ENCODE results near the gene CDH4. TPM values are rescaled to one million over a fixed set of nuclear protein-coding genes. Genes with fewer than 3 reads are reported as not detected.

The CDH4 gene
- total and polyA plus RNA-seq, 2 of the 4 experiments (the other 2 are of a cell fraction) = 1.6 to 3.5 TPM

GRCh38 chr20:61670274-61670673, 418.2 kb downstream of the CDH4 start:
- ATAC-seq (ENCODE audit: low read depth) = no peak
- Histone ChIP-seq H3K36me3 (ENCODE audit: control insufficient read depth, insufficient read depth, low read length) (no peaks in the 10 kb centered on the region), H3K18ac (ENCODE audit: low read depth, low read length) (no peak overlapping the region), H2BK20ac (ENCODE audit: low read depth, low read length) (no peak overlapping the region), H3K79me1 (ENCODE audit: low read depth in 1 of 2, low read length in 2 of 2) (no peaks in the 10 kb centered on the region), H2AFZ (replicated peaks; ENCODE audit: low read length, poor library complexity) (no peak overlapping the region), H3K9me1 (ENCODE audit: insufficient read depth, low read length) (no peaks in the 10 kb centered on the region), H4K5ac (ENCODE audit: low read depth, low read length) (no peak overlapping the region), H3K14ac (replicated peaks; ENCODE audit: low read depth, low read length) (no peak overlapping the region), H2BK5ac (ENCODE audit: low read depth, low read length, poor library complexity, severe bottlenecking) (no peak overlapping the region), H3K23ac (ENCODE audit: low read depth, low read length) (no peak overlapping the region), H4K91ac (ENCODE audit: insufficient read depth, low read depth, low read length) (no peak overlapping the region), H3K56ac (ENCODE audit: extremely low read depth, insufficient read depth, low read length) (no peak overlapping the region), H3K9me3 (ENCODE audit: control insufficient read depth, insufficient read depth, low read length) (peaks cover 6% of the 10 kb centered on the region; the same call in 1 of the 2 replicates), H4K8ac (ENCODE audit: low read depth in 2 of 2, low read length in 2 of 2) (no peak overlapping the region), H2AK5ac (ENCODE audit: low read depth, low read length) (no peak overlapping the region), H3K4me1 (ENCODE audit: control insufficient read depth, insufficient read depth, low read length) (no peaks in the 10 kb centered on the region), H2BK15ac (ENCODE audit: low read depth, low read length) (no peak overlapping the region), H2BK120ac (ENCODE audit: low read depth, low read length) (no peak overlapping the region), H3K27me3 (ENCODE audit: control insufficient read depth, insufficient read depth, low read length) (no peaks in the 10 kb centered on the region; the same call in 1 of the 2 replicates), H3K27ac (ENCODE audit: insufficient read depth, low read length) (no peak overlapping the region), H3K4me3 (ENCODE audit: insufficient read depth, low read depth, low read length) (no peak overlapping the region), H3K4me2 (ENCODE audit: low read depth, low read length) (no peak overlapping the region), H3K4ac (ENCODE audit: low read depth, low read length) (no peak overlapping the region), H3K9ac (ENCODE audit: low read depth, low read length) (no peak overlapping the region), H2AK9ac (replicated peaks; ENCODE audit: low read depth, low read length, poor library complexity) (no peak overlapping the region), H4K20me1 (ENCODE audit: insufficient read depth, low read length) (no peaks in the 10 kb centered on the region)
- TF ChIP-seq RCOR1 (IDR thresholded peaks at IDR 0.05; ENCODE audit: insufficient replicate concordance, low read length) = no peak
- no peak for TF ChIP-seq SMC3 (IDR thresholded peaks at IDR 0.05; ENCODE audit: low read depth, low read length)
- TF ChIP-seq CEBPB (IDR thresholded peaks at IDR 0.05; ENCODE audit: low read depth, low read length) = no peak
- TF ChIP-seq USF2 (IDR thresholded peaks at IDR 0.05; ENCODE audit: low read depth, low read length) = no peak
- TF ChIP-seq FOS (IDR thresholded peaks at IDR 0.05; ENCODE audit: low read depth, low read length) = no peak
- no peak for TF ChIP-seq CHD1 (IDR thresholded peaks at IDR 0.05; ENCODE audit: low read depth, low read length)
- no peak for TF ChIP-seq CTCF (conservative IDR thresholded peaks at IDR 0.05; ENCODE audit: low read depth, low read length)
- TF ChIP-seq MXI1 (IDR thresholded peaks at IDR 0.05; ENCODE audit: borderline replicate concordance, low read depth, low read length) = no peak
- TF ChIP-seq MAFK (IDR thresholded peaks at IDR 0.05; ENCODE audit: low read depth, low read length) = no peak
- no peak for TF ChIP-seq POLR2A (IDR thresholded peaks at IDR 0.05; ENCODE audit: low read depth, low read length)
- TF ChIP-seq ELK1 (IDR thresholded peaks at IDR 0.05; ENCODE audit: borderline replicate concordance, low read depth, low read length) = no peak
- no peak for TF ChIP-seq MAZ (IDR thresholded peaks at IDR 0.05; ENCODE audit: borderline replicate concordance, low read depth, low read length)
- TF ChIP-seq RFX5 (IDR thresholded peaks at IDR 0.05; ENCODE audit: low read depth, low read length) = no peak
- TF ChIP-seq RAD21 (IDR thresholded peaks at IDR 0.05; ENCODE audit: low read length) = no peak
- intact Hi-C loops (cut with micrococcal nuclease) (no loop called here), dilution Hi-C loops (cut with HindIII; ENCODE audit: low sequenced_read_pairs, unreplicated experiment) (no loop called here), in situ Hi-C loops (cut with MboI; ENCODE audit: low sequenced_read_pairs) (no loop called here)
- 80% methylated on average over 1 of the region's 3 CpGs; no CpG with 5 or more reads in 1 of the 2 experiments for WGBS, 2 experiments (ENCODE audit: extremely low coverage in 2 of 2, insufficient read length in 1 of 2)
- DNase-seq = no peak
- no TSS peak for BruUV-seq (replicated peaks)
- POLR2A ChIA-PET (ENCODE audit: unreplicated experiment) = no interaction called here
- CTCF ChIA-PET = no interaction called here

Measured in IMR-90 (cell line).